GM10266 (cell line): ENCODE measurements around the gene SCLY.

Experiments
- DNase-seq: peaks from one replicate; pipeline ENCODE4 v3.0.0; 2012; ENCODE audit errors: extremely low spot score
- TF ChIP-seq, protein P1 (sequence below): IDR thresholded peaks from 2 replicates; pipeline ENCODE4 v1.5.1; 2012; ENCODE audit warnings: mild to moderate bottlenecking, low read depth; ENCODE audit not compliant: control insufficient read depth, insufficient read depth; ENCODE audit errors: missing control alignments

SCLY gene

DNA sequence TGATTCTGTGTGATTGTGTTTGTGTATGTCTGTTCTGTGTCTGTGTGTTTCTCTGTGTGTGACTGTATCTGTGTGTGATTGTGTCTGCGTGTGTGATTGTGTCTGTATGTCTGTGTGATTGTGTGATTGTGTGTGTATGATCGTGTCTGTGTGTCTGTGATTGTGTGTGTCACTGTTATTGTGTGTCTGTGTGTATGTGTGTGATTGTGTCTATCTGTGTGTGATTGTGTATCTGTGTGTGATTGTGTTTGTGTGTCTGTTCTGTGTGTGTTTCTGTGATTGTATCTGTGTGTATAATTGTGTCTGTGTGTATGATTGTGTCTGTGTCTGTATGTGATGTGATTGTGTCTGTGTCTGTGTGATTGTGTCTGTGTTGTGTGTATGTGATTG, 66.0 kb downstream of the SCLY start:
- TF ChIP-seq, protein P1, sequence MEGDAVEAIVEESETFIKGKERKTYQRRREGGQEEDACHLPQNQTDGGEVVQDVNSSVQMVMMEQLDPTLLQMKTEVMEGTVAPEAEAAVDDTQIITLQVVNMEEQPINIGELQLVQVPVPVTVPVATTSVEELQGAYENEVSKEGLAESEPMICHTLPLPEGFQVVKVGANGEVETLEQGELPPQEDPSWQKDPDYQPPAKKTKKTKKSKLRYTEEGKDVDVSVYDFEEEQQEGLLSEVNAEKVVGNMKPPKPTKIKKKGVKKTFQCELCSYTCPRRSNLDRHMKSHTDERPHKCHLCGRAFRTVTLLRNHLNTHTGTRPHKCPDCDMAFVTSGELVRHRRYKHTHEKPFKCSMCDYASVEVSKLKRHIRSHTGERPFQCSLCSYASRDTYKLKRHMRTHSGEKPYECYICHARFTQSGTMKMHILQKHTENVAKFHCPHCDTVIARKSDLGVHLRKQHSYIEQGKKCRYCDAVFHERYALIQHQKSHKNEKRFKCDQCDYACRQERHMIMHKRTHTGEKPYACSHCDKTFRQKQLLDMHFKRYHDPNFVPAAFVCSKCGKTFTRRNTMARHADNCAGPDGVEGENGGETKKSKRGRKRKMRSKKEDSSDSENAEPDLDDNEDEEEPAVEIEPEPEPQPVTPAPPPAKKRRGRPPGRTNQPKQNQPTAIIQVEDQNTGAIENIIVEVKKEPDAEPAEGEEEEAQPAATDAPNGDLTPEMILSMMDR, result no peak
- DNase-seq, result no peak

DNA sequence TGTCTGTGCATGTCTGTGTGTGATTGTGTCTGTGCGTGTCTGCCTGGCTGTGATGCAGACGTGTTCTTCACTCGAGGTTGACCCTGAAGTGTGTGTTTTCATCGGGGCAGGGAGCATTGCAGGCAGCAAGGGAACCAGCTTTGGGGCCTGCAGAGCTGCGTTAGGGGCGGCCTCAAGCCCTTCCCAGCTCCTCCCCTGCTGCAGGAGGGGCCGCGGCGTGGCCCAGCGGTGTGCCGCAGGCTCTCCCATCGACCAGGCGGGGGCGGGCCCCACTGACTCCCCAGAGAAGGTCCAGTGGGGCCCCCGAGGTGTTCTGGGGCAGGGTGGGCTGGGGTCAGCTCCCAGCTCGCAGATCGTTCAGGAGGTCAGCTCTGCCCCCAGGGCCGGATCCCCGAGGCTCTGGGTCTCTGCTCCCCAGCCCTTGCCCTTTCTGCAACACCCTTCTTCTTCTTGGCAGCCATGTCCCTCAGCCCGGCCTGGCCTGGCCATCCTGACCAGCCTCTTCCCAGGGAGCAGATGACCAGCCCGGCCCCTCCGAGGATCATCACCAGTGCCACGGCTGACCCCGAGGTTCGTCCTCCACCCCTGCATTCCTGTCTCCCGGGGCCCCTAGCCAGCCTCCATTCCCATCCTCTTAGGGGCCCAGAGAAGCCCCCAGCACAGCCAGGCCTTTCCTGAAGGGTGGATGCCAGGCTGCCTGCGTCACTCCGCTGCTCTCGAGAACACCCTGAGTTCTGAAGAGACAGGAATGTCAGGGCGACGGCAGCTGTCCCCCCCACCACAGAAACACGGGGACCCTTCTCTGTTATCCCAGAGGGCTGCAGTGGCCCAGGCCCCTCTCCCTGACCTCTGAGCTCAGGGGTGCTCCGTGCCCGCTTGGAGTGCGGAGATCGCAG, 66.6 kb downstream of the SCLY start:
- DNase-seq, result peak; percentile 61
- TF ChIP-seq, protein P1, result no peak

DNA sequence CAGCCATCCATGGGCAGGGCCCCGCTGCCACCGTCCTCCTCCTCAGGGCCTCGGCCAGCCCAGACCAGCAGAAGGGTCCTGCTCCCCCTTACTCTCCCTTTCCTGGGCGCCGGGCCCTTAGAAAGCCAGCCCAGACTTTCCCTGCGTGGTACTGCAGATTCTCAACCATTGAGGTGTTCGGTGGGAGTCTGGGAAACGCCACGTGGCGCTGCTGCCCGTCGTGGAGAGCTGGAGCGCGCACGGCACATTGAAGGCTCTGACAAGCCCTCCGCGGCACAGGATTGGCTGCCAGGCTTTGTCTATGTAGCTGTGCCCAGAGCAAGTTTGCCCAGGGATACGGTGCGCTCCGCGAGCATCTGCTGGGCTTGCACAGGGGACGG, 67.2 kb downstream of the SCLY start:
- TF ChIP-seq, protein P1, result no peak
- DNase-seq, result no peak

DNA sequence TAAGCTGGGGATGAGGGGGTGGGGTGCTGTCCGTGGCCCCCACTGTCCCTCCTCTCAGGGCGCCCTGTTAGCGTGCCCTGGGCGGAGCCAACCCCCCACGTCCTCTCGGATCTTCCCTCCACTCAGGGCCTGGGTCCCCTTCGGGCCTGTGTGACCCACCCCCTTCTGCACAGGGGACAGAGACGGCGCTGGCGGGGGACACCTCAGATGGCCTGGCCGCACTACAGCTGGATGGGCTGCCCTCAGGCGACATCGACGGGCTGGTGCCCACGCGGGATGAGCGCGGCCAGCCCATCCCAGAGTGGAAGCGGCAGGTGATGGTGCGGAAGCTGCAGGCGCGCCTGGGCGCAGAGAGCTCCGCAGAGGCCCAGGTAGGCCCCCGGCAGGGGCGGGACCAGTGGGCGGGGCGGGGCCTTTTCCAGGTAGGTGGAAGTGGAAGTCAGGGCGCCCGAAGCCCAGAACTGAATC, 67.8 kb downstream of the SCLY start:
- DNase-seq, result no peak
- TF ChIP-seq, protein P1, result no peak

DNA sequence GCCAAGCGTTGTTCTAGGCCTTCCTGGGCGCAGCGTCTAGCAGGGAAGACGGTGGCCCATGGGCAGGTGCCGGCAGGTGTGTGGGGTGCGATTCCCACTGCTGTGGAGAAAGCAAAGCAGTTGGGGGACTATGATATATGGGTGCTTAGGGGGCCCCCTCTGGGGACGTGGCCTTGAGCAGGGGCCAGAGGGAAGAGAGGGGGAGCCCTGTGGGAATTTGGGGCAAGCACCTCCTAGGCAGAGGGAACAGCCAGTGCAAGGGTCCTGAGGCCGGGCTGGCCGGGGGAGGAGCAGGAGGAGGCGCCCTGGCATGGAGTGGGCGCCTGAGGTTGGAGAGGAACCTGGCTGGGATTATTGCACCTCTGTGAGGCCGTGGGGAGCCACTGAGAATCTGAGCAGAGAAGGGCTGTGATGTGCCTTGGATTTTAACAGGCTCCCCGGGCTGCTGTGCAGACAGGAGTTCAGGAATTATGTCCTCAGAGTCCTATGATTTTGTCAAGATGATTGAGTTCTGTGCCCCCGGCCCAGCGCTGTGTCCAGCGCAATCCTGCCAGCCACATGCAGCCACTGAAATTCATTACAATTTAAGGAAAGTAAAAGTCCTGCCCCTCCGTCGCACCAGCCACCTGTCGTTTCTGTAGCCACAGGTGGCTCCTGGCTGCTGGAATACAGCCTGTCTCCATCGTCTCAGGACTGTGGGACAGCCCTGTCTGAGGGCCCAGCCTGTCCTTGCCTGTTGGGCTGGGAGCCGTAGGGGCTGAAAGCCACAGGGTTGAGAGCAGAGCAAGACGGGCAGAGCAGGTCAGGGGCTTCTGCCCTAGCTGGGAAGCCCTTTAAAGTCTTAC, 68.6 kb downstream of the SCLY start:
- DNase-seq, result no peak
- TF ChIP-seq, protein P1, result no peak

DNA sequence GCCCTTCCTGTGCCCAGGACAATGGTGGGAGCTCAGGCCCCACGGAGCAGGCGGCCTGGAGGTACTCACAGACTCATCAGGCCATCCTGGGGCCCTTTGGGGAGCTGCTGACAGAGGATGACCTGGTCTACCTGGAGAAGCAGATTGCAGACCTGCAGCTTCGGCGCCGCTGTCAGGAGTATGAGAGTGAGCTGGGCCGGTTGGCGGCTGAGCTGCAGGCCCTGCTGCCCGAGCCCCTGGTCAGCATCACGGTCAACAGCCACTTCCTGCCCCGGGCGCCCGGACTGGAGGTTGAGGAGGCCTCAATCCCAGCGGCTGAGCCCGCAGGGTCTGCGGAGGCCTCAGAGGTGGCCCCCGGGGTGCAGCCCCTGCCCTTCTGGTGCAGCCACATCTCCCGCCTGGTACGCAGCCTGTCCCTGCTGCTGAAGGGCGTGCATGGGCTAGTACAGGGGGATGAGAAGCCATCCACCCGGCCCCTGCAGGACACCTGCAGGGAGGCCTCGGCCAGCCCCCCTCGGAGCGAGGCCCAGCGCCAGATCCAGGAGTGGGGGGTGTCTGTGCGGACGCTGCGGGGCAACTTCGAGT, 69.4 kb downstream of the SCLY start:
- no peak for DNase-seq
- TF ChIP-seq, protein P1, result no peak
